ENCODE results near the gene DENND2C.

- TF ChIP-seq CTCF (IDR thresholded peaks at IDR 0.05; ENCODE audit: low read depth, low read length, poor library complexity, severe bottlenecking) (no peak), EZH2phosphoT487 (IDR thresholded peaks at IDR 0.05; ENCODE audit: borderline replicate concordance, low read length) (no peak)
Measured at GRCh38 chr1:114623364-114623763, 46.5 kb downstream of the DENND2C start.
